SW 1271 (cell line): ENCODE results near the gene GM2A.
"Not testable (repeated sequence)": the region's sequence is repeated elsewhere in the genome, so short reads cannot be mapped to it uniquely, and the experiment has no call there.

ENCODE experiments used
- DNase-seq, 2 experiments: peaks; one replicate each; lab custom pipeline; 2025; lab: John Stamatoyannopoulos, UW

Gene GM2A

DNA sequence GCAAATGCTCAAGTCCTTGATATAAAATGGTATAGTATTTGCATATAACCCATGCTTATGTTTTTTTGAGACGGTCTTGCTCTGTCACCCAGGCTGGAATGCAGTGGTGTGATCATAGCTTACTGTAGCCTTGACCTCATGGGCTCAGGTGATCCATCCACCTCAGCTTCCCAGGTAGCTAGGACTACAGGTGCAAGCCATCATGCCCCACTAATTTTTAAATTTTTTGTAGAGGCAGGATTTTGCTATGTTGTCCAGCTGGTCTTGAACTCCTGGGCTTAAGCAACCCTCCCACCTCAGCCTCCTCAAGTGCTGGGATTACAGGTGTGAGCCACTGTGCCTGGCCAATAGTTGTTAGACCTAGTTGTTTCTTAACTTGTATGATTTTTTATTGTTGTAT is 33.3 kb downstream of the GM2A start:
- DNase-seq = no peak

- DNase-seq = peak in 1 of 2 experiments; percentile 17
Observed at GRCh38 chr5:151288180-151288579, 35.2 kb downstream of the GM2A start.

DNA sequence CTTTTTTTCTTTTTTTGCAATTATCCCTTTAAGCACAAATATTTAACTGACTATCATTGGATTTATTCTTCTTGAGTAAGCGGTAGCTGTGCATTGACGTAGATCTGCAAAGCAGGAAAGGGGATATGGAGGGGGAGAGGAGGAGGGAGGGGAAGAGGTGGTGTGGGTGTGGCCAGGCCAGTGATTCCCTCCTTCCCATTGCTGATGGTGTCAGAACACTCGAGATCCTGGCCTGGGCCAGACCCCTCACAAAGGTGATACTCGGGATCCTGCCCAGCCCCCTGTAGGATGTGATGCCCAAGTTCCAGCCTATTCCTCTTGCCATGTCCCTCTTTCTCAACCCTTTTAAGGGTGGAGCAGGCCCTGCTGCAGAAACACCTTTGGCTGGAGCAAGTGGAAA is 40.6 kb downstream of the GM2A start:
- no peak for DNase-seq

- no peak for DNase-seq
Observed at GRCh38 chr5:151295138-151295537, 42.2 kb downstream of the GM2A start.

DNA sequence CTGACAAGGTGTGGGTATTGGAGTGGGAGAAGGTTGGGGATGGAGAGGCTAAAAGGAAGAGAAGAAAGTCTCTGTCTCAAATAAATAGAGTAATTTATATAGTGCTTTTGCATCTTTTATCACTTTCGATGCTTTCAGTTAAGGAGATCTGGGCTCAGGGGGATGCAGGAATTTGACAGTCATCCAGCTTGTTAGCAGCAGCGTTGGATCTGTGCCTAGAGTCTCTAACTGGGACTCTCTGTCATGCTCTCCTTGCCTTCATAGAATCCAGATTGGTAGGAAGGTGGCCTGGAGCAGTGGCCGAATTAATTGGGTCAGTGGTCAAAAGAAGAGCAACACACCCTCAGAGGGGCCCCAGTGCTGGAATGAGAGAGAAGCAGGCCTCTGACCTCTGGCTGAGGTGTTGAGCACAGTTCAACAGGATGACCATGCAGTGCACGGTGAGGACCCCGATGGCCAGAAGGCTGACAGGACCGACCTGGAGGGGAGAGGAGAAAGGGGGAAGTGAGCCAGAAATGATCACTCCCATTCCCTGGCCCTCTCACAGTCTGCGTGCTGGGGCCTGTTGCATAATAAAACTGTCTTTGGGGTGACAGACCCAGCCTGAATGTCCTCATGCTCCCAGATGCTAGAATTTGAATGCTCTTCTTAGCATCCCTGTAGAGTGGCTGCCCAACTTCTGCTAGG is 42.9 kb downstream of the GM2A start:
- no peak for DNase-seq

DNA sequence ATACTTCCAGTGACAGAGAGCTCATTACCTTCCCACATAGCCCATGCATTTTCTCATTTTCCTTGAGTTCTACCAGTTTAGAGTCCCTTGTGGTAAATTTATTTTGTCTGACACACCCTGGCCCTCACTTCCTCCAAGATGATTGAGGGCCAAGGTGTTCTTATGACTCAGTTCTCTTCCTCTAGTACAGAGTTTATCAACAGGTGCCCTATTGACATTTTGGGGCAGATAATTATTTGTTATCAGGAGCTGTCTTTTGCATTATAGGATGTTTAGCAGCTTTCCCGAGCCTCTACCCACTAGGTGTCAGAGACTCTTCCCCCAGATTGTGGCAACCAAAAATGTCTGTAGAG is 43.5 kb downstream of the GM2A start:
- DNase-seq = no peak

- DNase-seq = no peak
Observed at GRCh38 chr5:151296974-151297373, 44.0 kb downstream of the GM2A start.

- DNase-seq = peak; percentile 51 to 73
Observed at GRCh38 chr5:151298063-151298855, 45.3 kb downstream of the GM2A start.

DNA sequence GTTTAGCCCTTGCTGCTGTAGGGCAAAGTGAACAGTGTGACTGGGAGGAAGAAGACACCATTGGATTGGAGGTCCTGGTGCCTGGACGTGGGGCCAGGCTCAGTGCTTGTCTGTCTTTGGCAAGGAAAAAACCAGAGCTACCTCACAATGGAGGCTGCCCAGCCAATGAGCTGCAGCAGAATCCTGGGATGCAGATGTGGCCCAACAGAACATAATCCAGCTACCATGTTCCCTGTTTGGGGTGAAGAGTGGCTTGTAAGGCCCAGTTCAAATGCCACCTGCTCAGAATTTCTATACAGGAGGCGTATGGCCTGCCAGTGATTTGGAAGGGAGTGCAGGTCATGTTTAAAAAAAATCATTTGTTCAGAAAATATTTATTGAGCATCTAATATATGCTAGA is 50.7 kb downstream of the GM2A start, which contains the start of gene SLC36A3:
SLC36A3 (minus strand) TSS at position 101 of the 400 bp plus-strand sequence. CDS start 412 bp downstream, outside the sequence.
- DNase-seq = no peak

- not testable (repeated sequence) for DNase-seq
Observed at GRCh38 chr5:151309266-151309665, 56.3 kb downstream of the GM2A start.

- not testable (repeated sequence) for DNase-seq
Observed at GRCh38 chr5:151309821-151310220, 56.8 kb downstream of the GM2A start.

DNA sequence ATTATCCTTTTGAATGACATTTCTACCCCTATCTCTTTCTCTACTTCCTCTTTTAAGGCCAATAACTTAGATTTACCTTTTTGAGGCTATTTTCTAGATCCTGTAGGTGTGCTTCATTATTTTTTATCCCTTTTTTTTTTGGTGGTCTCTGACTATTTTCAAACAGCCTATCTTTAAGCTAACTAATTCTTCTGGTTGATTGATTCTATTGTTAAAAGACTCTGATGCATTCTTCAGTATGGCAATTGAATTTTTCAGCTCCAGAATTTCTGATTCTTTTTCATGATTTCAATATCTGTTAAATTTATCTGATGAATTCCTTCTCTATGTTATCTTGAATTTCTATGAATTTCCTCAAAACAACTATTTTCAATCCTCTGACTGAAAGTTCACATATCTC is 57.9 kb downstream of the GM2A start:
- DNase-seq = no peak

DNA sequence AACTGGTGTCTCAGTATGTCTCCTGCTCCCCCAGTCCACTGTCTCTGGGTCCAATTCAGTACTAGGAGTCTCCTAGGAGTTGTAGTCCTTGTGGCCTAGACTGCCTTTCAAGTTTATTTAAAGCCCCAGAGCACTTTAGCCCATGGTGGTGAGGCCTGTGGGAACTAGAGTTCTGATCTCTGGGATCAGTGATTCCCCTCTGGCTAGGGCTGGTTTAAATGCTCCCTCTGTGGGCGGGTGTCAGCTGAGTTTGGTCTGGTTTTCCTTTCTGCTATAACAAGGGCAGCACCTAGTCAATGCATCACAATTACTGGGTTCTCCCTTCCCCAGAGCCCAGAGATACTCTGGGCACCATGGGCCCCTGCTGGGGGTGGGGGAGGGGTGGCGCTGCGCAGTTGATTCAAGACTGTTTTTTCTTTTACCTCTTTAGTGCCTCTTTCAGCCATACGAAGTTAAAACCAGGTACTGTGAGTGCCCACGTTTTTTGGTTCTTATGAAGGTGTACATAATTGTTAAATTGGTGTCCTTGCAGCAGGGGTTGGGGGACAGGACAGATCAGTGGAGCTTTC is 59.9 kb downstream of the GM2A start:
- DNase-seq = no peak

- no peak for DNase-seq
Observed at GRCh38 chr5:151313357-151313756, 60.4 kb downstream of the GM2A start.

- peak; percentile 17 to 71 for DNase-seq
Observed at GRCh38 chr5:151315998-151316597, 63.1 kb downstream of the GM2A start.

DNA sequence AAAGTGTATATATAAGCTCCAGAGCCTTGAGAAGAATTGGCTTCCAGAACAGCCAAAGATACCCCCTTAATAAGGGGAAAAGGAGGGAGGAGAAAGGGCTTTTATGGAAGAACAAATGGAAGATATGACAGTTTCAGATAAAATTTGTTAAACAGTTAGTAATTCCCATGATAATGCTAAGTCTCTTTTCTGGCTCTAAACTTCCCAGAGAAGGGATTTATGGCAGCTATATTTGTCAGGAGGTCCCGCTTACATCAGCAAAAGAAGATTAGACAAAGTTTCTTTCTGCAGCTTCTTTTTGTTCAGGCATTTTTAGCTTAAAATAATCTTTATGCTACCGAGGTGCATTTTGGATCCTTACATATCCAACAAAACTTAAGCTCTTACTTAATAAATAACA is 64.9 kb downstream of the GM2A start:
- no peak for DNase-seq

DNA sequence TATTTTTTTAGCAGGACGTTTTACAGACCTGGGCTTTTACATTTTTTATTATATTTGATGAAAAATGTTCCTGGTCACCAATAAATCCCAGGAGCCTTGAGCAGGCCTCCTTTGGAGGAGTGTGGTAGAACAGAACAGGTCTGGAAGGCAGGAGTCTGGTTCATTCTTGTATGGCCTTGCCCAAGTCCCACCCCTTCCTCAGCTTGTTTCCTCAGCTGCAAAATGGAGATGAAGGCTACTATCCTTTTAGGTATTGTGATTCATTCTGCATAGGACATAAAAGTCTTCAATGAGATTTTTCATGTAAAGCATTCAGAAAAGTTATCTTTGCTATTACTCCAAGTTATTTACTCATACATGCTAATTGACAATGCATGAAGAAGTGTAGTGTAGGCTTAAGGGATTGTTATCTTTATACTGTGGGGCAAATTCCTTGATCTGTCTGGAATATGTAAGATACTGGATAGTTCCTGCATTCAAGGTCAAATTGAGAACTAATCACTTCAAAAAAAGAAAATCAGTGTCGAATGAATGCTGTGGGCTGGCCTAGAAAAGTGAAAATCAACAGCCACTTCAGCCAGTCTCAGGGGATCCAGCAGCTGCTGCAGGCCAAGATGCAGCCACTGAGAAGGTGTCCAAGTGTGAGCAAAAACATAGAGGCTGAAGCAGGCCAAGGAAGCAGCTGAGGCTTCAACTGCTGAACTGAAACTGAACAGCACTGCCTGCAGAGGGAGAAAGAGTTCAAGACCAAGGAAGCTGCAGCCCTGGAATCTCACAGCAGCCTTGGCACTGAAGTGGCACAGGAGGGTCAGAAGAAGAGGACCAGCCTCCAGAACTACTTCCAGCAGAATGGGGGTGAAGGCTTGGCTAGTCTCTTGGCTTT is 66.1 kb downstream of the GM2A start:
- peak; percentile 8 to 46 for DNase-seq
